ENCODE data around the gene SNTN. TPM values are rescaled to one million over a fixed set of nuclear protein-coding genes. Genes with fewer than 3 reads are reported as not detected.

The SNTN gene
- polyA plus RNA-seq, 1 donor (not counting 4 experiments of a cell fraction or from before 2014, with no cell fraction given), result not detected

DNA sequence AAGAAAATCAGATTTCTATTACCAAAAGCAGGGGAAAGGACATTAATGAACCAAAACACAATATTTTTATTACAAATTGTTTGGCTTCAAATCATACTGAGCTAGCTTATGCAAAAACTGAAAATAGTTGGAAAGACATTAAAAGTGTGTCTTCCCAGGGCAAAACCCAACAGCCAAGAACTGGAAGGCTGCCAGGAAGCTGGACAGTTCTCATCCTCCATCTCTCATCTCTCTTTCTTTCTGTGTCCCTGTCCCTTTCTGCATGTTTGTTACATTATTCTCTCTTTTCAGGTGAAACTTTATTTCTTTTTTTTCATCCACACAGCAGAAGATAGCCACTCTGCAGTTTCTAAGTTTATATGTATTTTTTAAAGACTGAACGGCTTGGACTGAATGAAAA lies 41.1 kb upstream of the SNTN start:
- dilution Hi-C loops (cut with MboI; ENCODE audit: extremely low pct_ligation_motif_present, low sequenced_read_pairs), result no loop called here
- no peak overlapping the region for H3K9ac ChIP-seq (ENCODE audit: control insufficient read depth, extremely low read depth, insufficient read depth, low read length)
- H4K20me1 ChIP-seq (ENCODE audit: control insufficient read depth, extremely low read depth, insufficient read depth, low read length), result no peaks in the 10 kb centered on the region
- TF ChIP-seq EZH2 (IDR thresholded peaks at IDR 0.05; ENCODE audit: low read length) (no peak), CTCF (optimal IDR thresholded peaks at IDR 0.05 in 1 of 3, IDR thresholded peaks at IDR 0.05 in 1 of 3, conservative IDR thresholded peaks at IDR 0.05 in 1 of 3; ENCODE audit: extremely low read depth in 1 of 3, insufficient read depth in 2 of 3, low read length in 3 of 3) (no peak)
- DNase-seq (ENCODE audit: low read depth, low spot score) (no peak), FAIRE-seq (no peak)
- H3K4me1 ChIP-seq (ENCODE audit: control insufficient read depth, extremely low read depth, insufficient read depth, low read length), result no peaks in the 10 kb centered on the region
- H3K27me3 ChIP-seq (ENCODE audit: control insufficient read depth, extremely low read depth, insufficient read depth, low read length), result no peaks in the 10 kb centered on the region
- no peak overlapping the region for H3K4me3 ChIP-seq (ENCODE audit: control insufficient read depth in 2 of 3, extremely low read depth in 1 of 3, insufficient read depth in 2 of 3, low read depth in 1 of 3, low read length in 3 of 3)
- H3K79me2 ChIP-seq (ENCODE audit: control insufficient read depth, insufficient read depth, low read length), result no peaks in the 10 kb centered on the region
- no peak overlapping the region for H3K27ac ChIP-seq (ENCODE audit: control insufficient read depth, insufficient read depth, low read length)
- no peak overlapping the region for H2AFZ ChIP-seq (ENCODE audit: control insufficient read depth, low read length)
- no peaks in the 10 kb centered on the region for H3K9me3 ChIP-seq (ENCODE audit: control insufficient read depth, low read depth, low read length)
- no peaks in the 10 kb centered on the region for H3K36me3 ChIP-seq (ENCODE audit: control insufficient read depth in 2 of 2, extremely low read depth in 1 of 2, insufficient read depth in 2 of 2, low read length in 2 of 2)
- no peak overlapping the region for H3K4me2 ChIP-seq (ENCODE audit: control insufficient read depth, extremely low read depth, insufficient read depth, low read depth, low read length)
- no peaks in the 10 kb centered on the region for H3K9me1 ChIP-seq (ENCODE audit: control insufficient read depth, extremely low read depth, insufficient read depth, low read length)

GRCh38 chr3:63613561-63613960 lies 38.9 kb upstream of the SNTN start:
- no peaks in the 10 kb centered on the region for H3K36me3 ChIP-seq (ENCODE audit: control insufficient read depth in 2 of 2, extremely low read depth in 1 of 2, insufficient read depth in 2 of 2, low read length in 2 of 2)
- dilution Hi-C loops (cut with MboI; ENCODE audit: extremely low pct_ligation_motif_present, low sequenced_read_pairs), result no loop called here
- TF ChIP-seq CTCF (optimal IDR thresholded peaks at IDR 0.05 in 1 of 3, IDR thresholded peaks at IDR 0.05 in 1 of 3, conservative IDR thresholded peaks at IDR 0.05 in 1 of 3; ENCODE audit: extremely low read depth in 1 of 3, insufficient read depth in 2 of 3, low read length in 3 of 3) (no peak), EZH2 (IDR thresholded peaks at IDR 0.05; ENCODE audit: low read length) (no peak)
- no peaks in the 10 kb centered on the region for H4K20me1 ChIP-seq (ENCODE audit: control insufficient read depth, extremely low read depth, insufficient read depth, low read length)
- no peak overlapping the region for H3K4me3 ChIP-seq (ENCODE audit: control insufficient read depth in 2 of 3, extremely low read depth in 1 of 3, insufficient read depth in 2 of 3, low read depth in 1 of 3, low read length in 3 of 3)
- FAIRE-seq (no peak), DNase-seq (ENCODE audit: low read depth, low spot score) (no peak)
- H3K79me2 ChIP-seq (ENCODE audit: control insufficient read depth, insufficient read depth, low read length), result no peaks in the 10 kb centered on the region
- no peaks in the 10 kb centered on the region for H3K9me1 ChIP-seq (ENCODE audit: control insufficient read depth, extremely low read depth, insufficient read depth, low read length)
- no peaks in the 10 kb centered on the region for H3K27me3 ChIP-seq (ENCODE audit: control insufficient read depth, extremely low read depth, insufficient read depth, low read length)
- H3K9ac ChIP-seq (ENCODE audit: control insufficient read depth, extremely low read depth, insufficient read depth, low read length), result no peak overlapping the region
- no peaks in the 10 kb centered on the region for H3K9me3 ChIP-seq (ENCODE audit: control insufficient read depth, low read depth, low read length)
- H3K27ac ChIP-seq (ENCODE audit: control insufficient read depth, insufficient read depth, low read length), result no peak overlapping the region
- no peak overlapping the region for H3K4me2 ChIP-seq (ENCODE audit: control insufficient read depth, extremely low read depth, insufficient read depth, low read depth, low read length)
- H3K4me1 ChIP-seq (ENCODE audit: control insufficient read depth, extremely low read depth, insufficient read depth, low read length), result no peaks in the 10 kb centered on the region
- H2AFZ ChIP-seq (ENCODE audit: control insufficient read depth, low read length), result no peak overlapping the region

All from keratinocyte (primary cell).